ENCODE results near the gene PPIF.
"Not testable (repeated sequence)": the region's sequence is repeated elsewhere in the genome, so short reads cannot be mapped to it uniquely, and the experiment has no call there.

Gene PPIF

GRCh38 chr10:79332610-79333315, 14.5 kb upstream of the PPIF start:
- not testable (repeated sequence) for DNase-seq

- no peak for DNase-seq
Measured at GRCh38 chr10:79333513-79333912, 13.8 kb upstream of the PPIF start.

- no peak for DNase-seq
Measured at GRCh38 chr10:79334573-79334972, 12.7 kb upstream of the PPIF start.

- no peak for DNase-seq
Measured at GRCh38 chr10:79335094-79335469, 12.2 kb upstream of the PPIF start.

GRCh38 chr10:79335470-79336235, 11.6 kb upstream of the PPIF start:
- no peak for DNase-seq

GRCh38 chr10:79336276-79336675, 11.0 kb upstream of the PPIF start:
- no peak for DNase-seq

- no peak for DNase-seq
Measured at GRCh38 chr10:79336739-79337138, 10.5 kb upstream of the PPIF start.

GRCh38 chr10:79337783-79338469, 9.3 kb upstream of the PPIF start:
- not testable (repeated sequence) for DNase-seq

GRCh38 chr10:79339266-79339665, 8.0 kb upstream of the PPIF start:
- no peak for DNase-seq

GRCh38 chr10:79340646-79341244, 6.5 kb upstream of the PPIF start:
- peak; percentile 2 for DNase-seq

- peak; percentile 10 for DNase-seq
Measured at GRCh38 chr10:79342295-79342761, 4.9 kb upstream of the PPIF start.

- DNase-seq = peak; percentile 8
Measured at GRCh38 chr10:79342811-79343561, 4.3 kb upstream of the PPIF start.

- no peak for DNase-seq
Measured at GRCh38 chr10:79344502-79345195, 2.6 kb upstream of the PPIF start.

GRCh38 chr10:79345241-79346011, 1.8 kb upstream of the PPIF start:
- DNase-seq = no peak

- no peak for DNase-seq
Measured at GRCh38 chr10:79346012-79346340, 1.3 kb upstream of the PPIF start.

- DNase-seq = no peak
Measured at GRCh38 chr10:79346388-79347225, 662 bp upstream of the PPIF start.

- DNase-seq = peak; percentile 78
Measured at GRCh38 chr10:79347894-79348639, 798 bp downstream of the PPIF start.

- no peak for DNase-seq
Measured at GRCh38 chr10:79348640-79348988, 1.3 kb downstream of the PPIF start.

- DNase-seq = no peak
Measured at GRCh38 chr10:79349072-79349491, 1.8 kb downstream of the PPIF start.
